ENCODE data around the gene ADGRV1.
"Not testable (repeated sequence)": the region's sequence is repeated elsewhere in the genome, so short reads cannot be mapped to it uniquely, and the experiment has no call there.

Gene ADGRV1

GRCh38 chr5:90658620-90659019 lies 100.0 kb downstream of the ADGRV1 start:
- no peak for DNase-seq

GRCh38 chr5:90668079-90668565 lies 109.5 kb downstream of the ADGRV1 start:
- DNase-seq = not testable (repeated sequence)

GRCh38 chr5:90675222-90675621 lies 116.6 kb downstream of the ADGRV1 start:
- no peak for DNase-seq

- no peak for DNase-seq
Observed at GRCh38 chr5:90680921-90681563, 122.4 kb downstream of the ADGRV1 start.

GRCh38 chr5:90682278-90682677 lies 123.7 kb downstream of the ADGRV1 start:
- no peak for DNase-seq

GRCh38 chr5:90685425-90686022 lies 126.9 kb downstream of the ADGRV1 start:
- no peak for DNase-seq

- DNase-seq = not testable (repeated sequence)
Observed at GRCh38 chr5:90686363-90686762, 127.8 kb downstream of the ADGRV1 start.

GRCh38 chr5:90687458-90687857 lies 128.9 kb downstream of the ADGRV1 start:
- DNase-seq = not testable (repeated sequence)

GRCh38 chr5:90689064-90689463 lies 130.5 kb downstream of the ADGRV1 start:
- DNase-seq = no peak

- DNase-seq = no peak
Observed at GRCh38 chr5:90690307-90690706, 131.7 kb downstream of the ADGRV1 start.

- DNase-seq = no peak
Observed at GRCh38 chr5:90691533-90691932, 132.9 kb downstream of the ADGRV1 start.

GRCh38 chr5:90696153-90696552 lies 137.6 kb downstream of the ADGRV1 start:
- DNase-seq = no peak

GRCh38 chr5:90700299-90700698 lies 141.7 kb downstream of the ADGRV1 start:
- DNase-seq = no peak

- no peak for DNase-seq
Observed at GRCh38 chr5:90703932-90704331, 145.3 kb downstream of the ADGRV1 start.

- DNase-seq = no peak
Observed at GRCh38 chr5:90707698-90708097, 149.1 kb downstream of the ADGRV1 start.

- no peak for DNase-seq
Observed at GRCh38 chr5:90709323-90710155, 150.9 kb downstream of the ADGRV1 start.

GRCh38 chr5:90718387-90718786 lies 159.8 kb downstream of the ADGRV1 start:
- no peak for DNase-seq

- DNase-seq = no peak
Observed at GRCh38 chr5:90739567-90739966, 181.0 kb downstream of the ADGRV1 start.

- DNase-seq = no peak
Observed at GRCh38 chr5:90740244-90740799, 181.7 kb downstream of the ADGRV1 start.

GRCh38 chr5:90741022-90741564 lies 182.5 kb downstream of the ADGRV1 start:
- DNase-seq = no peak

GRCh38 chr5:90746119-90746518 lies 187.5 kb downstream of the ADGRV1 start:
- DNase-seq = no peak

- no peak for DNase-seq
Observed at GRCh38 chr5:90747175-90747574, 188.6 kb downstream of the ADGRV1 start.

- DNase-seq = no peak
Observed at GRCh38 chr5:90747693-90748092, 189.1 kb downstream of the ADGRV1 start.
